Mesothelial cell of epicardium (in vitro differentiated cells): ENCODE results near the gene SLC25A22. TPM values are rescaled to one million over a fixed set of nuclear protein-coding genes. Genes with fewer than 3 reads are reported as not detected.

Source experiments
- DNase-seq, 2 experiments: peaks; one replicate each; pipeline ENCODE4 v3.0.0; 2021; ENCODE audit warnings: low spot score in 2 of 2; ENCODE audit not compliant: unreplicated experiment in 2 of 2
- H3K27ac Mint-ChIP-seq: 2 replicates; pipeline ENCODE4 v1.8.0; 2021; ENCODE audit warnings: mixed read lengths
- H3K27me3 Mint-ChIP-seq: 2 replicates; pipeline ENCODE4 v1.8.0; 2021; ENCODE audit warnings: low read depth, mixed read lengths
- H3K36me3 Mint-ChIP-seq: 2 replicates; pipeline ENCODE4 v1.8.0; 2021; ENCODE audit warnings: mixed read lengths
- H3K4me1 Mint-ChIP-seq: 2 replicates; pipeline ENCODE4 v1.8.0; 2021; ENCODE audit warnings: mixed read lengths
- H3K4me3 Mint-ChIP-seq: 2 replicates; pipeline ENCODE4 v1.8.0; 2021; ENCODE audit warnings: mild to moderate bottlenecking, moderate library complexity, mixed read lengths
- H3K9me3 Mint-ChIP-seq: 2 replicates; pipeline ENCODE4 v1.8.0; 2021; ENCODE audit warnings: mixed read lengths
- CTCF ChIP-seq: fragments of 200-600 bp; sonication (generic); IDR thresholded peaks from one replicate; pipeline ENCODE4 v1.5.0; 2021; ENCODE audit warnings: antibody characterized with exemption; ENCODE audit not compliant: unreplicated experiment
- total RNA-seq: library from RNA; stranded (reverse); gene quantifications from 3 replicates; pipeline ENCODE4 v1.2.1, GENCODE V29; 2021

Gene SLC25A22
- total RNA-seq, 1 donor from 2014 or later = 34.3 TPM

- no peaks in the 10 kb centered on the region for H3K27me3 Mint-ChIP-seq
- no peaks in the 10 kb centered on the region for H3K9me3 Mint-ChIP-seq
- DNase-seq = no peak
- no peak overlapping the region for H3K4me3 Mint-ChIP-seq
- peaks cover 22% of the 10 kb centered on the region for H3K4me1 Mint-ChIP-seq
- no peak for TF ChIP-seq CTCF
- no peaks in the 10 kb centered on the region for H3K36me3 Mint-ChIP-seq
- H3K27ac Mint-ChIP-seq = no peak overlapping the region
Observed at GRCh38 chr11:839280-839623, 41.2 kb upstream of the SLC25A22 start.

GRCh38 chr11:838441-839279 lies 40.6 kb upstream of the SLC25A22 start:
- DNase-seq = no peak
- no peaks in the 10 kb centered on the region for H3K27me3 Mint-ChIP-seq
- H3K9me3 Mint-ChIP-seq = no peaks in the 10 kb centered on the region
- H3K4me3 Mint-ChIP-seq = no peak overlapping the region
- H3K4me1 Mint-ChIP-seq = peaks cover 22% of the 10 kb centered on the region
- no peaks in the 10 kb centered on the region for H3K36me3 Mint-ChIP-seq
- no peak overlapping the region for H3K27ac Mint-ChIP-seq
- TF ChIP-seq CTCF = no peak

GRCh38 chr11:837990-838307 lies 39.9 kb upstream of the SLC25A22 start:
- Mint-ChIP-seq H3K36me3 (no peaks in the 10 kb centered on the region), H3K27me3 (no peaks in the 10 kb centered on the region), H3K9me3 (no peaks in the 10 kb centered on the region), H3K4me3 (no peak overlapping the region), H3K27ac (no peak overlapping the region), H3K4me1 (peaks cover 21% of the 10 kb centered on the region)
- TF ChIP-seq CTCF = no peak
- no peak for DNase-seq

GRCh38 chr11:837189-837989 lies 39.3 kb upstream of the SLC25A22 start:
- Mint-ChIP-seq H3K4me3 (no peak overlapping the region), H3K9me3 (no peaks in the 10 kb centered on the region), H3K27ac (no peak overlapping the region)

GRCh38 chr11:836700-837099 lies 38.6 kb upstream of the SLC25A22 start:
- peaks cover 8% of the 10 kb centered on the region for H3K27me3 Mint-ChIP-seq
- no peaks in the 10 kb centered on the region for H3K9me3 Mint-ChIP-seq
- H3K27ac Mint-ChIP-seq = no peak overlapping the region
- TF ChIP-seq CTCF = no peak
- no peaks in the 10 kb centered on the region for H3K36me3 Mint-ChIP-seq
- no peak overlapping the region for H3K4me3 Mint-ChIP-seq
- peaks cover 27% of the 10 kb centered on the region for H3K4me1 Mint-ChIP-seq
- DNase-seq = no peak

More at GRCh38 chr11:837189-837989, 39.3 kb upstream of the SLC25A22 start:
- H3K36me3 Mint-ChIP-seq = no peaks in the 10 kb centered on the region
- no peak for DNase-seq
- peaks cover 21% of the 10 kb centered on the region for H3K4me1 Mint-ChIP-seq
- peaks cover under 1% of the 10 kb centered on the region for H3K27me3 Mint-ChIP-seq
- no peak for TF ChIP-seq CTCF
